DMS153 treated with DMSO at 0.1 percent for 48 hours (cell line): Measurements from ENCODE around the gene P2RX6.
"Not testable (repeated sequence)": the region's sequence is repeated elsewhere in the genome, so short reads cannot be mapped to it uniquely, and the experiment has no call there.

Experiments
- DNase-seq: peaks from one replicate; lab custom pipeline; 2025; ENCODE audit not compliant: unreplicated experiment; lab: John Stamatoyannopoulos, UW

The P2RX6 gene

GRCh38 chr22:21052715-21053459, 37.9 kb downstream of the P2RX6 start:
- no peak for DNase-seq

GRCh38 chr22:21054046-21054713, 39.2 kb downstream of the P2RX6 start:
- DNase-seq, result no peak

- no peak for DNase-seq
These were observed 40.0 kb downstream of the P2RX6 start for GRCh38 chr22:21054714-21055563.

GRCh38 chr22:21055564-21055834, 40.5 kb downstream of the P2RX6 start:
- DNase-seq, result no peak

- DNase-seq, result no peak
These were observed 40.9 kb downstream of the P2RX6 start for GRCh38 chr22:21055880-21056319.

GRCh38 chr22:21060363-21060762, 45.4 kb downstream of the P2RX6 start:
- not testable (repeated sequence) for DNase-seq

- not testable (repeated sequence) for DNase-seq
These were observed 46.8 kb downstream of the P2RX6 start for GRCh38 chr22:21061660-21062321.

GRCh38 chr22:21064425-21064824, 49.5 kb downstream of the P2RX6 start:
- not testable (repeated sequence) for DNase-seq

- no peak for DNase-seq
These were observed 50.2 kb downstream of the P2RX6 start for GRCh38 chr22:21064917-21065864.

- DNase-seq, result no peak
These were observed 52.3 kb downstream of the P2RX6 start for GRCh38 chr22:21067075-21067900.

GRCh38 chr22:21067901-21068680, 53.1 kb downstream of the P2RX6 start:
- no peak for DNase-seq

GRCh38 chr22:21068681-21069276, 53.8 kb downstream of the P2RX6 start:
- no peak for DNase-seq

GRCh38 chr22:21069375-21069774, 54.4 kb downstream of the P2RX6 start:
- no peak for DNase-seq

- no peak for DNase-seq
These were observed 56.0 kb downstream of the P2RX6 start for GRCh38 chr22:21070690-21071615.

- DNase-seq, result not testable (repeated sequence)
These were observed 56.8 kb downstream of the P2RX6 start for GRCh38 chr22:21071796-21072195.

- no peak for DNase-seq
These were observed 58.1 kb downstream of the P2RX6 start for GRCh38 chr22:21073023-21073422.

- DNase-seq, result no peak
These were observed 58.5 kb downstream of the P2RX6 start for GRCh38 chr22:21073482-21073881.
